GM19468 (cell line): ENCODE measurements around the gene PKD1L1.
"Not testable (repeated sequence)": the region's sequence is repeated elsewhere in the genome, so short reads cannot be mapped to it uniquely, and the experiment has no call there.

ENCODE experiments used
- ATAC-seq: cut with Tn5 transposase; IDR thresholded peaks from one replicate; pipeline ENCODE4 v1.9.1; 2021; ENCODE audit warnings: mild to moderate bottlenecking, moderate library complexity, moderate number of reproducible peaks; ENCODE audit not compliant: unreplicated experiment; ENCODE audit errors: extremely low read depth

Gene PKD1L1

GRCh38 chr7:47799524-47799923, 148.7 kb downstream of the PKD1L1 start:
- ATAC-seq, result no peak

- ATAC-seq, result no peak
Measured at GRCh38 chr7:47796347-47796746, 151.9 kb downstream of the PKD1L1 start.

- ATAC-seq, result no peak
Measured at GRCh38 chr7:47795631-47796030, 152.6 kb downstream of the PKD1L1 start.

GRCh38 chr7:47795126-47795525, 153.1 kb downstream of the PKD1L1 start:
- ATAC-seq, result not testable (repeated sequence)

- ATAC-seq, result no peak
Measured at GRCh38 chr7:47794016-47794415, 154.2 kb downstream of the PKD1L1 start.

GRCh38 chr7:47793186-47793585, 155.1 kb downstream of the PKD1L1 start:
- not testable (repeated sequence) for ATAC-seq

- ATAC-seq, result no peak
Measured at GRCh38 chr7:47792521-47793121, 155.6 kb downstream of the PKD1L1 start.

- ATAC-seq, result no peak
Measured at GRCh38 chr7:47791682-47792081, 156.6 kb downstream of the PKD1L1 start.

- ATAC-seq, result no peak
Measured at GRCh38 chr7:47788083-47788482, 160.2 kb downstream of the PKD1L1 start.

GRCh38 chr7:47787249-47788069, 160.8 kb downstream of the PKD1L1 start:
- no peak for ATAC-seq

GRCh38 chr7:47786557-47787248, 161.6 kb downstream of the PKD1L1 start:
- ATAC-seq, result no peak

GRCh38 chr7:47785923-47786556, 162.2 kb downstream of the PKD1L1 start:
- ATAC-seq, result no peak

GRCh38 chr7:47783456-47784223, 164.6 kb downstream of the PKD1L1 start:
- no peak for ATAC-seq

GRCh38 chr7:47782792-47783191, 165.5 kb downstream of the PKD1L1 start:
- ATAC-seq, result no peak

GRCh38 chr7:47782022-47782421, 166.2 kb downstream of the PKD1L1 start:
- no peak for ATAC-seq

- no peak for ATAC-seq
Measured at GRCh38 chr7:47780555-47780954, 167.7 kb downstream of the PKD1L1 start.

- no peak for ATAC-seq
Measured at GRCh38 chr7:47779341-47779771, 168.9 kb downstream of the PKD1L1 start.

GRCh38 chr7:47778153-47778661, 170.1 kb downstream of the PKD1L1 start:
- ATAC-seq, result no peak

GRCh38 chr7:47777531-47778152, 170.6 kb downstream of the PKD1L1 start:
- ATAC-seq, result no peak
